GM10266 (cell line): Measurements from ENCODE around the gene CDC45.

ENCODE experiments used
- DNase-seq: peaks from one replicate; pipeline ENCODE4 v3.0.0; 2012; ENCODE audit errors: extremely low spot score
- CTCF ChIP-seq: IDR thresholded peaks from 2 replicates; pipeline ENCODE4 v1.5.1; 2012; ENCODE audit warnings: mild to moderate bottlenecking, low read depth; ENCODE audit not compliant: control insufficient read depth, insufficient read depth; ENCODE audit errors: missing control alignments

Gene CDC45

DNA sequence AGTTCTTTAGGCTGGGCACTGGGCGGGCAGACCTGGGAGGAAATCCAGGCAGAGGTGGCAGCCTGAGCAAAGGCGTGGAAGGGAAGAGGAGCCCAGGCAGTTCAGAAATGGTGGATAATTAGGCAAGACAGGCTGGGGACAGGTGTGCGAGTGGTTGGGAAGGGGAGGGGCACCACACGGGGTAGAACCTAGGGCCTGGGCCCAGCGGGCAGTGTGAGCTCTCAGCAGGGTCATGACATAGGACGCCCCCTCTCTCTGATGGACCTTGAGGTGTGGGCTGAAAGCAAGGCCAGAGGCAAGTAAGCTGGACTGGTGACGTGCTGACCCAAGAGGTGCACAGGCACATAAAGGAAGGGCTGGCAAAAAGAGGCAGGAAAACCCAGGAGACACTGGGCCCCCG lies 7.5 kb upstream of the CDC45 start:
- no peak for TF ChIP-seq CTCF
- DNase-seq: no peak

DNA sequence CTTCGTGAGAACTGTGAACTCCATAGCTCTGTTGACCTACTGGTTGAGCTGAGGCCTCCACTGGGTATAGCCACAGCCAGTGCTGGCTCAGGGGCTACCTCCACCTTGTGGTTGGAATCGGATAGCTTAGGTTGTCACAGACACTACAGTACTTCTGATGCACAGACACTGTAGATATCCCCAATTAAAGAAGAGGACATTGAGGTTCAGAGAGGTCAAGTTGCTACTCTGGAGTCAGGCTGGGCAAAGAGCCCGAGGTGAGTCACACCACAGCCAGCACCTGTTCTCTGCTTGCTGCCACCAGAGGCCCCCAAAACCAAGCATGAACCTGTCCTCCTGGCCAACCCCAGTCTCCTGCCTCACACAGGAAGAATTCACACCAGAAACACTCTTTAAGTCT lies 6.1 kb upstream of the CDC45 start:
- TF ChIP-seq CTCF: no peak
- DNase-seq: no peak

DNA sequence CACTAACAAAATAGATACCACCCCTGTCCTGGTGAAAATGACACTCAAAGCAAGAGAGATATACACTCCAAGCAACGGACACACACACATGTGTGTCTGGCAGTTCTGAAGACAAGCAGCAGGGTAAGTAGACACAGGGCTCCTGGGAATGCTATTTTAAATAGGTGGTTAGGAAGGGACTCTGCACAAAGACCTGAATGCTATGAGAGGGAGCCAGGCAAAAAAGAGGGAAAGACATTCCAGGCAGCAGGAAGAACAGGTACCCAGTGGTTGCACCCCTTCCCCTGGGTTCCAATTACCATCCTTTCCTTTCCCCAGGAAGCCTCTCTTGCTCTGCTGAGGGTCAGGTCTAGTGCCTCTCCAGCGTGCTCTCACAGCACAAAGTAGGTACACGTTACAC lies 3.7 kb upstream of the CDC45 start:
- no peak for TF ChIP-seq CTCF
- no peak for DNase-seq

DNA sequence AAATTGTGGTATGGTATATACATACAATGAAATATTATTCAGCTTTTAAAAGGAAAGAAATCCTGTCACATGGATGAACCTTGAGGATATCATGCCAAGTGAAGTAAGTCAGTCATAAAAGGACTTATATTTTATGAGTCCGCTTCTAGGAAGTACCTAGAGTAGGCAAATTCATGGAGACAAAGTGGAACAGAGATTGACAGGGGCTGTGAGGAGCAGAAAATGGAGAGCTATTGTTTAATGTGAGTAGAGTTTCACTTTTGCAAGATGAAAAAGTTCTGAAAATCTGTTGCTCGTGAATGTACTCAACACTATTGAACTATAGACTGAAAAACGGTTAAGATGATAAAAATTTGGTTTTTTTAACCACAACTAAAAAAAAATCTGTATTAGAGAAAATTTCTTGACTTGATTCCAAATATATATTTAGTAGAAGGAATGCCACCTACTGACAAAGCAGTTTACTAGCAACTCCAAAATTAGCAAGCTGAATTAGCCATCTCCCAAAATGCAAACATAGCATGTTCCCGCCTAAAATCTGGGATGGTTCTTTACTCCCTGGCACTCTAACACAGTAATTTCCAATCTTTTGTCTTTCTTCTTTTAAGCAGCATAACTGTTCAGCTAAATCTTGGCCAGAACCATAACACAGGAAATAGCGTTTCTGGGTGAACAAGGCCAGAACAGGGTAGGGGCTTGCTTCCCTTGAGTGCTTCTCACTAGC lies 2.2 kb upstream of the CDC45 start:
- peak; percentile 54 for TF ChIP-seq CTCF
- DNase-seq: no peak

DNA sequence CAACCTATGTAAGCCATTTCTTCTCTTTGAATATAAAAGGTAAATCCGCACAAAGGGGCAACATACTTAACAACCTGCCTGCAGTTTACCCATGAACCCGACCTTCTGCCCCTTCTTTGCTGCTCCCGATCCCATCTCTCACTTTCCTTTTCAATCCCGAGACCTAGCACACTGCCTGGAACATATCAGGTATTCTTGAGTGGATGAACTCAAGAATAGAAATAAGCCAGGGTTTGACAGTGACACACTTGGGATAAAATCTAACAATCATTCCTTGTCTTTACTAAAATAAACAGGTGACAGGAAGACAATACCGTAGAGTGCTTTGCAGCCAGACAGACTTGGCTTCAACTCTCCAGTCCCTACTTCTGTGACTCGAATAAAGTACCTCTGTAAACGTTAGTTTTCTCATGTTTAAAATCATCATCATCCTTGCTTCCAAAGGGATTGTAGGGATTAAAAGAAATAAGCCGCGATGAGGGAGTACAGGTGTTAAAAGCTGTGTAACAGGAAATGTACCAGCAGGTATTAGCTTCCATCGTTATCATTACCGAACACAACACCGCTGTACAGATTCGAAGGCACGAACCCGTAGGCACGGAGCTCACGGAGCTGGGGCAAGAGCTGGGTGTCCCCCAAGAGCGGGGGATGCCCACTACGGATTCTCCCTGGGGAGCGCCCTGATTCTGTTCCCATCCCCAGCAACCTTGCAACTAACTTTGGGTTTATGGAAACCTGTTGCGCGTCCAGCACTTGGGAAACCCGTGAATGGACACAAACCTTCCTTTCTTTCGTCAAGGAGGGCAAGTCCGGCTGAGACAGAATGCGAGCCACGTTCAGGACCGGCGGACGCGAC lies 1.4 kb upstream of the CDC45 start:
- no peak for TF ChIP-seq CTCF
- DNase-seq: no peak

- TF ChIP-seq CTCF: no peak
- DNase-seq: peak; percentile 83
Measured at GRCh38 chr22:19478901-19479354, 792 bp upstream of the CDC45 start, which contains the start of gene UFD1. Gene UFD1 (minus strand): TSS chr22:19479193. CDS start chr22:19479085, 108 bp downstream.

DNA sequence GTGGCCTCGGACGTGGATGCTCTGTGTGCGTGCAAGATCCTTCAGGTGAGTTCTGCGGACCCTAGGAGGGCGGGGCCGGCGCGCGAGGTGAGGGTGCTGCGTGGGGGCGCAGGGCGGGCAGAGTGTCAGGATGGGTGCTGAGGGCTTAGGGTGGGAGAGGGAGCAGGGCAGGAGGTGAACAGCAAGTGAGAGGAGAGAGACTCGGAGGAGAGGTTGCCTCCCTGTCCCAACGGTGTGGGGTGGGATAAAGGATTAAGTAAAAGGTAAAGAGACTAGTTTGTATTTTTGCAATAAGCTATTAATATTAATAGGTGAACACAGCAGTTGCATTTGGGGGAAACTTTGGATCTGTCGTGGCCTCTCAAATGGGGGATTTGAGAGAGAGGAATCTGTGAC lies 451 bp downstream of the CDC45 start:
- TF ChIP-seq CTCF: no peak
- no peak for DNase-seq
